Activated CD4-positive, alpha-beta memory T cell treated with anti-CD3 and anti-CD28 coated beads for 36 hours (primary cell): ENCODE data around the gene PRDM16. TPM values are rescaled to one million over a fixed set of nuclear protein-coding genes. Genes with fewer than 3 reads are reported as not detected.

Experiments
- CTCF ChIA-PET: fragments of 350-600 bp; sonication (Branson Sonifier 250); formaldehyde crosslinking; loops from one replicate; lab custom pipeline; 2021; ENCODE audit warnings: antibody characterized with exemption, inconsistent platforms; lab: Charles Lee
- POLR2A ChIA-PET: fragments of 350-600 bp; sonication (Branson Sonifier 250); formaldehyde crosslinking; loops from one replicate; lab custom pipeline; 2021; ENCODE audit warnings: antibody characterized with exemption; lab: Charles Lee
- DNase-seq: peaks from one replicate; pipeline ENCODE4 v3.0.0-alpha.2; 2020
- H3K27ac Mint-ChIP-seq: one replicate; pipeline ENCODE4 v1.8.0; 2021; ENCODE audit warnings: mixed read lengths
- H3K27me3 Mint-ChIP-seq: one replicate; pipeline ENCODE4 v1.8.0; 2021; ENCODE audit warnings: mixed read lengths
- H3K36me3 Mint-ChIP-seq: one replicate; pipeline ENCODE4 v1.8.0; 2021; ENCODE audit warnings: mixed read lengths
- H3K4me1 Mint-ChIP-seq: one replicate; pipeline ENCODE4 v1.8.0; 2021; ENCODE audit warnings: low read depth, mixed read lengths
- H3K4me3 Mint-ChIP-seq: one replicate; pipeline ENCODE4 v1.8.0; 2021; ENCODE audit warnings: mild to moderate bottlenecking, mixed read lengths
- H3K9me3 Mint-ChIP-seq: one replicate; pipeline ENCODE4 v1.8.0; 2021; ENCODE audit warnings: mixed read lengths
- intact Hi-C: fragments of 100-400 bp; cut with micrococcal nuclease; formaldehyde crosslinking; loops from one replicate; pipeline ENCODE4 v1.15.1; 2023
- total RNA-seq, 2 experiments: library from RNA; stranded (reverse); gene quantifications; one replicate each; pipeline ENCODE4 v1.2.3, GENCODE V29; 2021

The PRDM16 gene
- total RNA-seq, 2 experiments from 2014 or later: not detected

- POLR2A ChIA-PET: no interaction called here
- no peak for DNase-seq
- Mint-ChIP-seq H3K4me1 (no peaks in the 10 kb centered on the region), H3K9me3 (no peaks in the 10 kb centered on the region), H3K4me3 (no peak overlapping the region), H3K27ac (no peak overlapping the region), H3K36me3 (no peaks in the 10 kb centered on the region), H3K27me3 (peaks cover 2% of the 10 kb centered on the region)
- intact Hi-C loops: no loop called here
- CTCF ChIA-PET: no interaction called here
These were observed 308.7 kb downstream of the PRDM16 start for GRCh38 chr1:3377604-3378279.

- Mint-ChIP-seq H3K27ac (no peak overlapping the region), H3K36me3 (no peaks in the 10 kb centered on the region), H3K4me1 (no peaks in the 10 kb centered on the region), H3K27me3 (peaks cover 2% of the 10 kb centered on the region), H3K9me3 (no peaks in the 10 kb centered on the region), H3K4me3 (no peak overlapping the region)
- ChIA-PET POLR2A (no interaction called here), CTCF (no interaction called here)
- intact Hi-C loops: no loop called here
- no peak for DNase-seq
These were observed 309.6 kb downstream of the PRDM16 start for GRCh38 chr1:3378411-3379208.

- no peak overlapping the region for H3K4me3 Mint-ChIP-seq
- intact Hi-C loops: no loop called here
- no peaks in the 10 kb centered on the region for H3K9me3 Mint-ChIP-seq
- no peaks in the 10 kb centered on the region for H3K36me3 Mint-ChIP-seq
- ChIA-PET POLR2A (no interaction called here), CTCF (no interaction called here)
- H3K4me1 Mint-ChIP-seq: no peaks in the 10 kb centered on the region
- no peak for DNase-seq
- H3K27me3 Mint-ChIP-seq: peaks cover 6% of the 10 kb centered on the region
- no peak overlapping the region for H3K27ac Mint-ChIP-seq
These were observed 310.9 kb downstream of the PRDM16 start for GRCh38 chr1:3379934-3380333.

GRCh38 chr1:3380469-3380868, 311.5 kb downstream of the PRDM16 start:
- H3K27ac Mint-ChIP-seq: no peak overlapping the region
- no peak overlapping the region for H3K4me3 Mint-ChIP-seq
- H3K9me3 Mint-ChIP-seq: no peaks in the 10 kb centered on the region
- ChIA-PET POLR2A (no interaction called here), CTCF (no interaction called here)
- H3K27me3 Mint-ChIP-seq: peaks cover 6% of the 10 kb centered on the region
- H3K4me1 Mint-ChIP-seq: no peaks in the 10 kb centered on the region
- DNase-seq: no peak
- no peaks in the 10 kb centered on the region for H3K36me3 Mint-ChIP-seq
- intact Hi-C loops: no loop called here

- CTCF ChIA-PET: no interaction called here
- Mint-ChIP-seq H3K27ac (no peak overlapping the region), H3K36me3 (no peaks in the 10 kb centered on the region), H3K4me1 (no peaks in the 10 kb centered on the region), H3K27me3 (peaks cover 6% of the 10 kb centered on the region), H3K4me3 (no peak overlapping the region), H3K9me3 (no peaks in the 10 kb centered on the region)
- no peak for DNase-seq
- intact Hi-C loops: no loop called here
- POLR2A ChIA-PET: no interaction called here
These were observed 312.9 kb downstream of the PRDM16 start for GRCh38 chr1:3381901-3382300.

GRCh38 chr1:3382326-3383057, 313.5 kb downstream of the PRDM16 start:
- ChIA-PET POLR2A (no interaction called here), CTCF (no interaction called here)
- Mint-ChIP-seq H3K4me1 (no peaks in the 10 kb centered on the region), H3K27ac (no peak overlapping the region), H3K36me3 (no peaks in the 10 kb centered on the region), H3K4me3 (no peak overlapping the region), H3K27me3 (peaks cover 6% of the 10 kb centered on the region), H3K9me3 (no peaks in the 10 kb centered on the region)
- DNase-seq: no peak
- intact Hi-C loops: no loop called here

GRCh38 chr1:3383679-3384078, 314.7 kb downstream of the PRDM16 start:
- Mint-ChIP-seq H3K36me3 (no peaks in the 10 kb centered on the region), H3K4me1 (no peaks in the 10 kb centered on the region), H3K9me3 (no peaks in the 10 kb centered on the region), H3K27ac (no peak overlapping the region), H3K4me3 (no peak overlapping the region), H3K27me3 (peaks cover 6% of the 10 kb centered on the region)
- ChIA-PET CTCF (no interaction called here), POLR2A (no interaction called here)
- no peak for DNase-seq
- intact Hi-C loops: no loop called here

GRCh38 chr1:3384407-3384806, 315.4 kb downstream of the PRDM16 start:
- no peak for DNase-seq
- peaks cover 6% of the 10 kb centered on the region for H3K27me3 Mint-ChIP-seq
- no peaks in the 10 kb centered on the region for H3K9me3 Mint-ChIP-seq
- H3K27ac Mint-ChIP-seq: no peak overlapping the region
- H3K36me3 Mint-ChIP-seq: no peaks in the 10 kb centered on the region
- H3K4me1 Mint-ChIP-seq: no peaks in the 10 kb centered on the region
- CTCF ChIA-PET: no interaction called here
- POLR2A ChIA-PET: no interaction called here
- no peak overlapping the region for H3K4me3 Mint-ChIP-seq
- intact Hi-C loops: no loop called here

GRCh38 chr1:3386205-3387002, 317.4 kb downstream of the PRDM16 start:
- H3K4me3 Mint-ChIP-seq: no peak overlapping the region

GRCh38 chr1:3387401-3387800, 318.4 kb downstream of the PRDM16 start:
- no peak for DNase-seq
- Mint-ChIP-seq H3K27me3 (peaks cover 12% of the 10 kb centered on the region), H3K36me3 (no peaks in the 10 kb centered on the region), H3K9me3 (no peaks in the 10 kb centered on the region), H3K4me1 (no peaks in the 10 kb centered on the region), H3K4me3 (no peak overlapping the region), H3K27ac (no peak overlapping the region)
- ChIA-PET CTCF (no interaction called here), POLR2A (no interaction called here)
- intact Hi-C loops: no loop called here

More at GRCh38 chr1:3386205-3387002, 317.4 kb downstream of the PRDM16 start:
- Mint-ChIP-seq H3K4me1 (no peaks in the 10 kb centered on the region), H3K27ac (no peak overlapping the region), H3K27me3 (peaks cover 6% of the 10 kb centered on the region), H3K9me3 (no peaks in the 10 kb centered on the region), H3K36me3 (no peaks in the 10 kb centered on the region)
- CTCF ChIA-PET: no interaction called here
- no peak for DNase-seq
- intact Hi-C loops: no loop called here
- POLR2A ChIA-PET: no interaction called here

GRCh38 chr1:3389093-3389833, 320.3 kb downstream of the PRDM16 start:
- Mint-ChIP-seq H3K27ac (no peak overlapping the region), H3K27me3 (peaks cover 20% of the 10 kb centered on the region), H3K4me3 (no peak overlapping the region), H3K36me3 (no peaks in the 10 kb centered on the region), H3K9me3 (no peaks in the 10 kb centered on the region), H3K4me1 (no peaks in the 10 kb centered on the region)
- intact Hi-C loops: no loop called here
- no peak for DNase-seq
- CTCF ChIA-PET: no interaction called here
- POLR2A ChIA-PET: no interaction called here
